Measurements from ENCODE around the gene NRP2. TPM values are rescaled to one million over a fixed set of nuclear protein-coding genes. Genes with fewer than 3 reads are reported as not detected.

Gene NRP2
- total and polyA plus RNA-seq, 2 of the 13 experiments (the other 11 are each of a cell fraction or from before 2014, with no cell fraction given), result 0.65 to 1.4 TPM

DNA sequence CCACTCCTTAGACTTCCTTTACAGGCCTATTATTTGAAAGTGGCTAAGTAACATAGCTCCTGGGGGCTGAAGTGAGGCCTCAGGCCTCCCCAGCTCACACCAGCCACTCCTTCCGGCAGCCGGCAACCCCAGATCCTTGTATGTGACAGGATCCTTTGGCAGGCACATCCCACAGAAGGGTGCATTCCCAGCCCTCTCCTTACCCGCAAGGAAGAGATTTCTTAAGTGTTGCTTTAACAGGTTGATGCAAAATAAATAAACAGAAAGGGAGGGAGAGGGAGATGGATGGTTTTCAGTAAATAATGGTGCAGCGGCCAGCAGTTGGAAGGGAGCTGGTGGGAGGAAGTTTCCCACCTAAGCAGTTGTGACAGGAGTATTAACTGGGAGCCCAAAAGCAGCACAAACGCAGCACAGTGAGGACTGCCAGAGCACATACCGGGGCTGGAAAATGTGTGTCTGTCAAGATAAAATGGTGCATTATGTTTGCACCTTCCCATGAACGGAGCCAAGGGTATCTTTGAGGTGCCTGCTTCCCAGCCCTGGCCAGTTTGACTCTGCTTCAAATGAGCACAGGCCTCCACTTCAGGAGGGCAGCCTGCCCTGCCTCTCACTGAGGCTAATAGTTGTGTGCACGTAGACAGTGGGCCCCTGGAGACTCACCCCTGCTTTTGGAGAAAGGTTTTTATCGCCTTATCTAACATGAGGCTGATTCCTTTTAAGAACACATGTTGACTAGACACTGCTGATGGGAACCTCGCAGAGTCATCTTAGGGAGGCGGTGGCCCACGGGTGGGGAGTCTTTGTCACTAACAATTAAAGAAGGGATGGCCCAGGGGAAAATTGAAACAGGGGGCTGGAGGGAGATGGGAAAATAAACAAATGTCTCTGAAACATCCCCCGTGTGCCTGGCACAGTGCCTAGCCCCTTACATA lies 32.8 kb downstream of the NRP2 start:
- H2AFZ ChIP-seq (ENCODE audit: low read length), result no peak overlapping the region
- no peaks in the 10 kb centered on the region for H3K9me3 ChIP-seq (ENCODE audit: low read length)
- peaks cover 0 to 8% of the 10 kb centered on the region in 2 experiments; a peak in 2 of 5 replicates for H3K27me3 ChIP-seq (ENCODE audit: control insufficient read depth in 1 of 2, insufficient read depth in 2 of 2, low read length in 2 of 2)
- FAIRE-seq, result no peak
- 64% methylated on average over 13 of the region's 13 CpGs for WGBS (ENCODE audit: low lambda C conversion rate)
- H3K79me2 ChIP-seq (ENCODE audit: insufficient read depth, low read length), result no peaks in the 10 kb centered on the region
- H3K9ac ChIP-seq (ENCODE audit: insufficient read depth, low read depth, low read length), result no peak overlapping the region
- no peak overlapping the region for H3K27ac ChIP-seq (ENCODE audit: extremely low read length, insufficient read depth, low read length)
- no peak for DNase-seq (ENCODE audit: low spot score)
- no peaks in the 10 kb centered on the region for H4K20me1 ChIP-seq (ENCODE audit: insufficient read depth, low read length)
- ChIA-PET CTCF (ENCODE audit: low intra/inter-chr PET ratio, low total read pairs) (no interaction called here), POLR2A (no interaction called here)
- peaks cover 22% of the 10 kb centered on the region for H3K4me1 ChIP-seq (ENCODE audit: insufficient read depth, low read length)
- H3K4me2 ChIP-seq (ENCODE audit: low read depth, low read length), result no peak overlapping the region
- TF ChIP-seq ZNF709 (CRISPR knock-in tag; IDR thresholded peaks at IDR 0.05) (no peak), GPBP1L1 (CRISPR knock-in tag; IDR thresholded peaks at IDR 0.05) (no peak), ZBTB3 (CRISPR knock-in tag; IDR thresholded peaks at IDR 0.05; ENCODE audit: borderline replicate concordance, low read depth) (no peak), ESRRA (CRISPR knock-in tag; IDR thresholded peaks at IDR 0.05; ENCODE audit: low read depth) (no peak), XBP1 (CRISPR knock-in tag; IDR thresholded peaks at IDR 0.05) (no peak), TBX2 (CRISPR knock-in tag; IDR thresholded peaks at IDR 0.05; ENCODE audit: borderline replicate concordance) (no peak), ZBTB10 (CRISPR knock-in tag; IDR thresholded peaks at IDR 0.05; ENCODE audit: borderline replicate concordance) (no peak)
- TF ChIP-seq, protein P1, sequence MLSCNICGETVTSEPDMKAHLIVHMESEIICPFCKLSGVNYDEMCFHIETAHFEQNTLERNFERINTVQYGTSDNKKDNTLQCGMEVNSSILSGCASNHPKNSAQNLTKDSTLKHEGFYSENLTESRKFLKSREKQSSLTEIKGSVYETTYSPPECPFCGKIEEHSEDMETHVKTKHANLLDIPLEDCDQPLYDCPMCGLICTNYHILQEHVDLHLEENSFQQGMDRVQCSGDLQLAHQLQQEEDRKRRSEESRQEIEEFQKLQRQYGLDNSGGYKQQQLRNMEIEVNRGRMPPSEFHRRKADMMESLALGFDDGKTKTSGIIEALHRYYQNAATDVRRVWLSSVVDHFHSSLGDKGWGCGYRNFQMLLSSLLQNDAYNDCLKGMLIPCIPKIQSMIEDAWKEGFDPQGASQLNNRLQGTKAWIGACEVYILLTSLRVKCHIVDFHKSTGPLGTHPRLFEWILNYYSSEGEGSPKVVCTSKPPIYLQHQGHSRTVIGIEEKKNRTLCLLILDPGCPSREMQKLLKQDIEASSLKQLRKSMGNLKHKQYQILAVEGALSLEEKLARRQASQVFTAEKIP (CRISPR knock-in tag; IDR thresholded peaks at IDR 0.05; ENCODE audit: borderline replicate concordance), result no peak
- in situ Hi-C loops (cut with HindIII; ENCODE audit: extremely low pct_ligation_motif_present, low pct_unique_long_range_greater_than_20kb), result no loop called here
- no peak for ATAC-seq
- H3K4me3 ChIP-seq (replicated peaks in 1 of 3; ENCODE audit: insufficient read depth in 1 of 3, low read depth in 2 of 3, low read length in 3 of 3), result no peak overlapping the region
- intact Hi-C loops (cut with micrococcal nuclease; ENCODE audit: unreplicated experiment), result no loop called here
- H3K36me3 ChIP-seq (replicated peaks in 1 of 2; ENCODE audit: control insufficient read depth in 1 of 2, insufficient read depth in 2 of 2, low read length in 2 of 2), result no peaks in the 10 kb centered on the region
- BruUV-seq (replicated peaks), result no TSS peak
